IMR-90 (cell line): ENCODE data around the gene CCNQ. TPM values are rescaled to one million over a fixed set of nuclear protein-coding genes. Genes with fewer than 3 reads are reported as not detected.

Experiments used
- ATAC-seq: fragments of 200-7000 bp; cut with Tn5 transposase; 2 replicates; pipeline ENCODE4 v1.9.1; 2020; ENCODE audit warnings: low read depth, mild to moderate bottlenecking, moderate library complexity
- BruUV-seq: library from RNA; stranded (reverse); fragments of 400-500 nt; replicated peaks from 2 replicates; lab custom pipeline; 2021; lab: Mats Ljungman, UMichigan
- CTCF ChIA-PET: fragments of 300-600 bp; formaldehyde crosslinking; extraction: SDS; loops from one replicate; lab custom pipeline; 2021; ENCODE audit warnings: antibody characterized with exemption; lab: Yijun Ruan, JAX
- POLR2A ChIA-PET: fragments of 300-600 bp; sonication (Branson Sonifier 250); formaldehyde crosslinking; loops from one replicate; lab custom pipeline; 2022; ENCODE audit warnings: antibody characterized with exemption; ENCODE audit not compliant: unreplicated experiment; lab: Charles Lee
- DNase-seq: peaks from one replicate; pipeline ENCODE4 v3.0.0; 2013
- H2AFZ ChIP-seq: replicated peaks from 2 replicates; pipeline ENCODE3; 2013; ENCODE audit warnings: low read length, mild to moderate bottlenecking; ENCODE audit not compliant: poor library complexity
- H2AK5ac ChIP-seq: 2 replicates; pipeline ENCODE4 v1.6.1; 2013; ENCODE audit warnings: low read depth, low read length, inconsistent platforms
- H2AK9ac ChIP-seq: replicated peaks from 2 replicates; pipeline ENCODE3; 2013; ENCODE audit warnings: mild to moderate bottlenecking, low read depth, low read length, moderate library complexity; ENCODE audit not compliant: poor library complexity
- H2BK120ac ChIP-seq: 2 replicates; pipeline ENCODE4 v1.6.1; 2013; ENCODE audit warnings: low read depth, low read length, inconsistent platforms
- H2BK15ac ChIP-seq: 3 replicates; pipeline ENCODE4 v1.6.1; 2013; ENCODE audit warnings: low read depth, low read length, inconsistent platforms
- H2BK20ac ChIP-seq: 2 replicates; pipeline ENCODE4 v1.6.1; 2013; ENCODE audit warnings: low read depth, mild to moderate bottlenecking, inconsistent platforms, low read length, moderate library complexity
- H2BK5ac ChIP-seq: 2 replicates; pipeline ENCODE4 v1.6.1; 2013; ENCODE audit warnings: mild to moderate bottlenecking, low read depth, low read length, inconsistent platforms; ENCODE audit not compliant: poor library complexity, severe bottlenecking
- H3K14ac ChIP-seq: replicated peaks from 2 replicates; pipeline ENCODE4 v1.6.1; 2013; ENCODE audit warnings: low read depth, low read length, inconsistent platforms
- H3K18ac ChIP-seq: 2 replicates; pipeline ENCODE4 v1.6.1; 2013; ENCODE audit warnings: low read depth, low read length, control low read depth
- H3K23ac ChIP-seq: 2 replicates; pipeline ENCODE4 v1.6.1; 2013; ENCODE audit warnings: low read depth, low read length, inconsistent platforms
- H3K27ac ChIP-seq: 2 replicates; pipeline ENCODE4 v1.5.1; 2013; ENCODE audit warnings: mild to moderate bottlenecking, control low read depth, low read length; ENCODE audit not compliant: insufficient read depth
- H3K27me3 ChIP-seq: 2 replicates; pipeline ENCODE4 v1.6.1; 2013; ENCODE audit warnings: low read length; ENCODE audit not compliant: control insufficient read depth, insufficient read depth
- H3K36me3 ChIP-seq: 2 replicates; pipeline ENCODE4 v1.6.1; 2013; ENCODE audit warnings: low read length, mixed read lengths; ENCODE audit not compliant: control insufficient read depth, insufficient read depth
- H3K4ac ChIP-seq: 2 replicates; pipeline ENCODE4 v1.6.1; 2013; ENCODE audit warnings: low read depth, low read length, inconsistent platforms
- H3K4me1 ChIP-seq: 2 replicates; pipeline ENCODE4 v1.6.1; 2013; ENCODE audit warnings: low read length, mixed read lengths; ENCODE audit not compliant: control insufficient read depth, insufficient read depth
- H3K4me2 ChIP-seq: 2 replicates; pipeline ENCODE4 v1.6.1; 2013; ENCODE audit warnings: low read depth, mild to moderate bottlenecking, control low read depth, low read length, moderate library complexity
- H3K4me3 ChIP-seq: 2 replicates; pipeline ENCODE4 v1.5.1; 2013; ENCODE audit warnings: low read depth, mild to moderate bottlenecking, control low read depth, low read length, moderate library complexity; ENCODE audit not compliant: insufficient read depth
- H3K56ac ChIP-seq: 2 replicates; pipeline ENCODE4 v1.6.1; 2013; ENCODE audit warnings: low read length, inconsistent platforms; ENCODE audit not compliant: insufficient read depth; ENCODE audit errors: extremely low read depth
- H3K79me1 ChIP-seq, 2 experiments: 2 replicates each; pipeline ENCODE4 v1.6.1; 2013; ENCODE audit warnings: low read length in 2 of 2, inconsistent platforms in 1 of 2, low read depth in 1 of 2
- H3K9ac ChIP-seq: 2 replicates; pipeline ENCODE4 v1.6.1; 2013; ENCODE audit warnings: low read depth, low read length, control low read depth
- H3K9me1 ChIP-seq: 2 replicates; pipeline ENCODE4 v1.6.1; 2013; ENCODE audit warnings: low read length, inconsistent platforms; ENCODE audit not compliant: insufficient read depth
- H3K9me3 ChIP-seq: 2 replicates; pipeline ENCODE4 v1.6.1; 2013; ENCODE audit warnings: low read length; ENCODE audit not compliant: control insufficient read depth, insufficient read depth
- H4K20me1 ChIP-seq: 2 replicates; pipeline ENCODE4 v1.6.1; 2013; ENCODE audit warnings: low read length, inconsistent platforms; ENCODE audit not compliant: insufficient read depth
- H4K5ac ChIP-seq: 2 replicates; pipeline ENCODE4 v1.6.1; 2013; ENCODE audit warnings: mild to moderate bottlenecking, low read depth, low read length, control low read depth
- H4K8ac ChIP-seq, 2 experiments: 2 replicates each; pipeline ENCODE4 v1.6.1; 2013; ENCODE audit warnings: low read depth in 2 of 2, low read length in 2 of 2, control low read depth in 1 of 2, inconsistent platforms in 1 of 2
- H4K91ac ChIP-seq: 2 replicates; pipeline ENCODE4 v1.6.1; 2013; ENCODE audit warnings: low read depth, low read length, inconsistent platforms; ENCODE audit not compliant: insufficient read depth
- CEBPB ChIP-seq: IDR thresholded peaks from 2 replicates; pipeline ENCODE4 v1.6.1; 2012; ENCODE audit warnings: low read depth, low read length, improper control_type of control experiment
- MAFK ChIP-seq: IDR thresholded peaks from 2 replicates; pipeline ENCODE4 v1.6.1; 2012; ENCODE audit warnings: low read depth, low read length, improper control_type of control experiment
- MAZ ChIP-seq: IDR thresholded peaks from 2 replicates; pipeline ENCODE4 v1.6.1; 2012; ENCODE audit warnings: low read depth, mild to moderate bottlenecking, low read length, improper control_type of control experiment, moderate library complexity, borderline replicate concordance
- MXI1 ChIP-seq: IDR thresholded peaks from 2 replicates; pipeline ENCODE4 v1.6.1; 2012; ENCODE audit warnings: low read depth, mild to moderate bottlenecking, low read length, moderate library complexity, borderline replicate concordance
- NFE2L2 ChIP-seq: fragments of 150-350 bp; IDR thresholded peaks from 2 replicates; pipeline ENCODE4 v1.6.1; 2016; ENCODE audit warnings: low read depth, mild to moderate bottlenecking, low read length
- WGBS, 2 experiments: methylation state at CpG; one replicate each; pipeline versions ENCODE4 v1.1.5 to v1.1.7; 2013; ENCODE audit warnings: missing lambda C conversion rate in 2 of 2; ENCODE audit not compliant: insufficient read length in 1 of 2; ENCODE audit errors: extremely low coverage in 2 of 2; 5-methylcytosine and 5-hydroxymethylcytosine counted together
- dilution Hi-C: fragments of 300-500 bp; cut with HindIII; formaldehyde crosslinking; loops from one replicate; pipeline ENCODE4 v1.14.3; 2018; ENCODE audit warnings: low sequenced_read_pairs; ENCODE audit not compliant: unreplicated experiment
- in situ Hi-C: fragments of 300-500 bp; cut with MboI; formaldehyde crosslinking; loops from 3 replicates; pipeline ENCODE4 v1.14.3; 2019; ENCODE audit warnings: low sequenced_read_pairs, inconsistent platforms, mixed read lengths
- intact Hi-C: fragments of 100-400 bp; cut with micrococcal nuclease; formaldehyde crosslinking; loops from 2 replicates; pipeline ENCODE4 v1.10.0; 2022
- polyA plus RNA-seq, 3 experiments: library from polyadenylated mRNA; depleted of rRNA; stranded (reverse); fragments of >200 nt; gene quantifications; 2 replicates each; pipeline ENCODE4 v1.2.3, GENCODE V29; 2012; ENCODE audit warnings: low replicate concordance in 1 of 3
- total RNA-seq: library from RNA; depleted of rRNA; stranded (reverse); fragments of >200 nt; gene quantifications from 2 replicates; pipeline ENCODE4 v1.2.3, GENCODE V29; 2012
- TF ChIP-seq, protein P1 (sequence below): conservative IDR thresholded peaks from 2 replicates; pipeline ENCODE4 v1.5.1; 2012; ENCODE audit warnings: mild to moderate bottlenecking, low read depth, low read length, improper control_type of control experiment
- TF ChIP-seq, protein P2 (sequence below): fragments of 150-350 bp; IDR thresholded peaks from 2 replicates; pipeline ENCODE4 v1.6.1; 2017; ENCODE audit warnings: mild to moderate bottlenecking, antibody characterized with exemption, low read length, low read depth
- TF ChIP-seq, protein P3 (sequence below): fragments of 150-350 bp; IDR thresholded peaks from 2 replicates; pipeline ENCODE4 v1.6.1; 2016; ENCODE audit warnings: low read depth, mild to moderate bottlenecking, low read length, moderate library complexity, borderline replicate concordance

CCNQ gene
- total and polyA plus RNA-seq, 2 of the 4 experiments (the other 2 are of a cell fraction): 27.6 to 35.2 TPM

DNA sequence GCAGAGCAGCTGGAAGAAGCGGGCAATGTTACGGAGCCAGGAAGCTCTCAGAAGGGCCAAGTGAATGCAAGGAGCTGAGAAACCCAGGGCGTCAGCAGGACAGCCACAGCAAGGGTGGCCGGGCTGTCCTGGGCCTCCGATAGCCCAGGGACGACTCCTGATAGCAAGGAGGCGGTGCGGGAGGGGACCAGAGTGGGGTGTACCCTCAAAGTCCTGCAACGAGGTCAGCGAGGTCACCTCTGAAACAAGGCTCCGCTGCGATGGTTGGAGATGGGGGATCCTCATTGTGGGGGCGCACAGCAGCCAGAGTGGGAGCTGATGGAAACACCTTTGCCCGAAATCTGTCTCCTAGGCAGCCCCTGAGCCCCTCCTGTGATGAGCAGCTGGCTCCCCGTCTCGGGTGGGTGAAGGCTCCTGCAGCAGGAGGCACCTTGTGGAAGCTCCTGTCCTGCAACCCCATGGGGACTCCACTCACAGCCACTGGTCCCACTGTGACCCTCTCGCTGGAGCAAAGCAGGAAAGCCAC lies 4.3 kb upstream of the CCNQ start:
- Histone ChIP-seq H3K4me3 (no peak overlapping the region), H4K91ac (no peak overlapping the region), H3K4me2 (no peak overlapping the region), H3K23ac (no peak overlapping the region), H3K27ac (no peak overlapping the region), H3K18ac (no peak overlapping the region), H3K9me1 (no peaks in the 10 kb centered on the region), H2AK5ac (no peak overlapping the region), H3K14ac (no peak overlapping the region), H2AK9ac (no peak overlapping the region), H4K20me1 (peaks cover 3% of the 10 kb centered on the region; the same call in 1 of the 2 replicates), H2BK5ac (no peak overlapping the region), H3K9ac (no peak overlapping the region), H2BK20ac (no peak overlapping the region), H3K4ac (no peak overlapping the region), H4K8ac (no peak overlapping the region), H2AFZ (no peak overlapping the region), H3K9me3 (no peaks in the 10 kb centered on the region), H2BK120ac (no peak overlapping the region), H3K79me1 (peaks cover under 1 to 2% of the 10 kb centered on the region in 2 experiments; a peak in 2 of 4 replicates), H3K36me3 (no peaks in the 10 kb centered on the region), H3K56ac (no peak overlapping the region), H3K27me3 (no peaks in the 10 kb centered on the region; the same call in 1 of the 2 replicates), H4K5ac (no peak overlapping the region), H3K4me1 (0 out of 2 replicates have a peak, but pooled peaks cover 3% of the 10 kb centered on the region), H2BK15ac (no peak overlapping the region)
- TF ChIP-seq, protein P1, sequence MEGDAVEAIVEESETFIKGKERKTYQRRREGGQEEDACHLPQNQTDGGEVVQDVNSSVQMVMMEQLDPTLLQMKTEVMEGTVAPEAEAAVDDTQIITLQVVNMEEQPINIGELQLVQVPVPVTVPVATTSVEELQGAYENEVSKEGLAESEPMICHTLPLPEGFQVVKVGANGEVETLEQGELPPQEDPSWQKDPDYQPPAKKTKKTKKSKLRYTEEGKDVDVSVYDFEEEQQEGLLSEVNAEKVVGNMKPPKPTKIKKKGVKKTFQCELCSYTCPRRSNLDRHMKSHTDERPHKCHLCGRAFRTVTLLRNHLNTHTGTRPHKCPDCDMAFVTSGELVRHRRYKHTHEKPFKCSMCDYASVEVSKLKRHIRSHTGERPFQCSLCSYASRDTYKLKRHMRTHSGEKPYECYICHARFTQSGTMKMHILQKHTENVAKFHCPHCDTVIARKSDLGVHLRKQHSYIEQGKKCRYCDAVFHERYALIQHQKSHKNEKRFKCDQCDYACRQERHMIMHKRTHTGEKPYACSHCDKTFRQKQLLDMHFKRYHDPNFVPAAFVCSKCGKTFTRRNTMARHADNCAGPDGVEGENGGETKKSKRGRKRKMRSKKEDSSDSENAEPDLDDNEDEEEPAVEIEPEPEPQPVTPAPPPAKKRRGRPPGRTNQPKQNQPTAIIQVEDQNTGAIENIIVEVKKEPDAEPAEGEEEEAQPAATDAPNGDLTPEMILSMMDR: no peak
- TF ChIP-seq CEBPB (no peak), MXI1 (no peak), MAZ (no peak), NFE2L2 (no peak), MAFK (no peak)
- TF ChIP-seq, protein P2, sequence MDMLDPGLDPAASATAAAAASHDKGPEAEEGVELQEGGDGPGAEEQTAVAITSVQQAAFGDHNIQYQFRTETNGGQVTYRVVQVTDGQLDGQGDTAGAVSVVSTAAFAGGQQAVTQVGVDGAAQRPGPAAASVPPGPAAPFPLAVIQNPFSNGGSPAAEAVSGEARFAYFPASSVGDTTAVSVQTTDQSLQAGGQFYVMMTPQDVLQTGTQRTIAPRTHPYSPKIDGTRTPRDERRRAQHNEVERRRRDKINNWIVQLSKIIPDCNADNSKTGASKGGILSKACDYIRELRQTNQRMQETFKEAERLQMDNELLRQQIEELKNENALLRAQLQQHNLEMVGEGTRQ: no peak
- TF ChIP-seq, protein P3, sequence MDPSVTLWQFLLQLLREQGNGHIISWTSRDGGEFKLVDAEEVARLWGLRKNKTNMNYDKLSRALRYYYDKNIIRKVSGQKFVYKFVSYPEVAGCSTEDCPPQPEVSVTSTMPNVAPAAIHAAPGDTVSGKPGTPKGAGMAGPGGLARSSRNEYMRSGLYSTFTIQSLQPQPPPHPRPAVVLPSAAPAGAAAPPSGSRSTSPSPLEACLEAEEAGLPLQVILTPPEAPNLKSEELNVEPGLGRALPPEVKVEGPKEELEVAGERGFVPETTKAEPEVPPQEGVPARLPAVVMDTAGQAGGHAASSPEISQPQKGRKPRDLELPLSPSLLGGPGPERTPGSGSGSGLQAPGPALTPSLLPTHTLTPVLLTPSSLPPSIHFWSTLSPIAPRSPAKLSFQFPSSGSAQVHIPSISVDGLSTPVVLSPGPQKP: no peak
- BruUV-seq: no TSS peak
- in situ Hi-C loops: no loop called here
- no peak for DNase-seq
- no peak for ATAC-seq
- POLR2A ChIA-PET: no interaction called here
- dilution Hi-C loops: no loop called here
- 72% methylated on average over 12 of the region's 17 CpGs; no CpG with 5 or more reads in 1 of the 2 experiments for WGBS, 2 experiments
- intact Hi-C loops: no loop called here
- CTCF ChIA-PET: no interaction called here
